OCI-LY1 (cell line): Measurements from ENCODE around the gene DNASE1L2.

Source experiments
- CTCF ChIP-seq: fragments of 200-600 bp; sonication (generic), shearing (Covaris generic); IDR thresholded peaks from 2 replicates; pipeline ENCODE4 v1.5.1; 2017; ENCODE audit warnings: mild to moderate bottlenecking, antibody characterized with exemption, low read length, moderate library complexity, mixed read lengths
- EZH2 ChIP-seq: fragments of 200-600 bp; sonication (generic), shearing (Covaris generic); IDR thresholded peaks from 2 replicates; pipeline ENCODE4 v1.8.0; 2017; ENCODE audit warnings: borderline replicate concordance, mixed run types, mild to moderate bottlenecking, antibody characterized with exemption, low read length, moderate library complexity, mixed read lengths

GRCh38 chr16:2186505-2186904 is 49.7 kb upstream of the DNASE1L2 start:
- TF ChIP-seq CTCF (no peak), EZH2 (no peak)
